Osteoblast (primary cell): ENCODE measurements around the gene ZNF576. TPM values are rescaled to one million over a fixed set of nuclear protein-coding genes. Genes with fewer than 3 reads are reported as not detected.

ENCODE experiments used
- DNase-seq: peaks from one replicate; pipeline ENCODE4 v3.0.0; 2011; ENCODE audit warnings: low spot score, mixed read lengths; ENCODE audit not compliant: insufficient read length; ENCODE audit errors: missing footprints
- H2AFZ ChIP-seq: 2 replicates; pipeline ENCODE4 v1.6.0; 2011; ENCODE audit warnings: mild to moderate bottlenecking, low read length
- H3K27ac ChIP-seq: 2 replicates; pipeline ENCODE4 v1.5.1; 2011; ENCODE audit warnings: mild to moderate bottlenecking, low read depth, low read length, moderate library complexity
- H3K27me3 ChIP-seq: 2 replicates; pipeline ENCODE4 v1.6.0; 2012; ENCODE audit warnings: mild to moderate bottlenecking, control low read depth, inconsistent platforms, low read length, moderate library complexity; ENCODE audit not compliant: insufficient read depth
- H3K36me3 ChIP-seq: 2 replicates; pipeline ENCODE4 v1.5.1; 2011; ENCODE audit warnings: mild to moderate bottlenecking, low read length, control low read depth, moderate library complexity; ENCODE audit not compliant: insufficient read depth
- H3K4me1 ChIP-seq: 2 replicates; pipeline ENCODE4 v1.5.1; 2011; ENCODE audit warnings: mild to moderate bottlenecking, low read length, control low read depth, moderate library complexity; ENCODE audit not compliant: insufficient read depth
- H3K4me2 ChIP-seq: 2 replicates; pipeline ENCODE4 v1.6.0; 2011; ENCODE audit warnings: mild to moderate bottlenecking, low read length; ENCODE audit not compliant: insufficient read depth
- H3K4me3 ChIP-seq: fragments of 200-600 bp; sonication (generic); 3 replicates; pipeline ENCODE4 v1.5.1; 2012; ENCODE audit warnings: mild to moderate bottlenecking, low read length, inconsistent platforms; ENCODE audit not compliant: insufficient read depth
- H3K79me2 ChIP-seq: 2 replicates; pipeline ENCODE4 v1.6.0; 2012; ENCODE audit warnings: mild to moderate bottlenecking, low read length, control low read depth, inconsistent platforms; ENCODE audit not compliant: insufficient read depth
- H3K9me3 ChIP-seq: 2 replicates; pipeline ENCODE4 v1.5.1; 2011; ENCODE audit warnings: low read depth, low read length, control low read depth
- H4K20me1 ChIP-seq: 2 replicates; pipeline ENCODE4 v1.6.0; 2012; ENCODE audit warnings: mild to moderate bottlenecking, low read length, control low read depth; ENCODE audit not compliant: insufficient read depth
- total RNA-seq: library from RNA; depleted of rRNA; stranded (reverse); fragments of >200 nt; gene quantifications from 2 replicates; pipeline ENCODE4 v1.2.3, GENCODE V29; 2012
- TF ChIP-seq, protein P1 (sequence below): IDR thresholded peaks from 2 replicates; pipeline ENCODE4 v1.5.1; 2011; ENCODE audit warnings: mild to moderate bottlenecking, low read depth, low read length, moderate library complexity; ENCODE audit errors: extremely low read depth

Gene ZNF576
- total RNA-seq, 1 donor, result 9.4 TPM

DNA sequence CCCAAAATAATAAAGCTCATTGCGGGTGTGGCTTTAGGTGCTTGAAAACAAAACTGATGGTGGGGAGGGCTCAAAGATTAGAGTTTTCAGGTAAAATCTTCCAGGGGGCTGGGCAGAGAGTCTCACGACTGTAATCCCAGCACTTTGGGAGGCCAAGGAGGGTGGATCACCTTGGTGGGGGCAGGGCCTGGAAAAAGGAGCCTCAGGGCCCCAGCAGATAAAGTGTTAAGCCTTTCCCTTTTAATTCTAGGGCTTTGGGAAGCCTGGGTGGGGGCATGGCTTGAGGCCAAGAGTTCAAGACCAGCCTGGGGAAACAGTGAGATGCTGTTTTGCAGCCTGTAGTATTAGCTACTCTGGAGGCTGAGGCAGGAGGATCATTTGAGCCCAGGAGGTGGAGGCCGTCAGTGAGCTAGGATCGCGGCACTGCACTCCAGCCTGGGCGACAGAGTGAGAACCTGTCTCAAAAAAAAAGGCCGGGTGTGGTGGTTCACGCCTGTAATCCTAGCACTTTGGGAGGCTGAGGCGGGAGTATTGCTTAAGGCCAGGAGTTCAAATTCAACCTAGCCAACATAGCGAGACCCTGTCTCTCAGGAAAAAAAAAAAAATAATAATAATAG, 2.2 kb upstream of the ZNF576 start:
- TF ChIP-seq, protein P1, sequence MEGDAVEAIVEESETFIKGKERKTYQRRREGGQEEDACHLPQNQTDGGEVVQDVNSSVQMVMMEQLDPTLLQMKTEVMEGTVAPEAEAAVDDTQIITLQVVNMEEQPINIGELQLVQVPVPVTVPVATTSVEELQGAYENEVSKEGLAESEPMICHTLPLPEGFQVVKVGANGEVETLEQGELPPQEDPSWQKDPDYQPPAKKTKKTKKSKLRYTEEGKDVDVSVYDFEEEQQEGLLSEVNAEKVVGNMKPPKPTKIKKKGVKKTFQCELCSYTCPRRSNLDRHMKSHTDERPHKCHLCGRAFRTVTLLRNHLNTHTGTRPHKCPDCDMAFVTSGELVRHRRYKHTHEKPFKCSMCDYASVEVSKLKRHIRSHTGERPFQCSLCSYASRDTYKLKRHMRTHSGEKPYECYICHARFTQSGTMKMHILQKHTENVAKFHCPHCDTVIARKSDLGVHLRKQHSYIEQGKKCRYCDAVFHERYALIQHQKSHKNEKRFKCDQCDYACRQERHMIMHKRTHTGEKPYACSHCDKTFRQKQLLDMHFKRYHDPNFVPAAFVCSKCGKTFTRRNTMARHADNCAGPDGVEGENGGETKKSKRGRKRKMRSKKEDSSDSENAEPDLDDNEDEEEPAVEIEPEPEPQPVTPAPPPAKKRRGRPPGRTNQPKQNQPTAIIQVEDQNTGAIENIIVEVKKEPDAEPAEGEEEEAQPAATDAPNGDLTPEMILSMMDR, result no peak
- Histone ChIP-seq H3K79me2 (peaks cover 83% of the 10 kb centered on the region), H4K20me1 (peaks cover 28% of the 10 kb centered on the region), H3K9me3 (no peaks in the 10 kb centered on the region), H3K27ac (peak overlapping the region; percentile 99), H3K27me3 (no peaks in the 10 kb centered on the region), H3K36me3 (peaks cover 48% of the 10 kb centered on the region), H3K4me2 (peak overlapping the region; percentile 96), H3K4me1 (peaks cover 26% of the 10 kb centered on the region), H2AFZ (no peak overlapping the region), H3K4me3 (peak overlapping the region; percentile 85)
- peak; percentile 13 for DNase-seq

DNA sequence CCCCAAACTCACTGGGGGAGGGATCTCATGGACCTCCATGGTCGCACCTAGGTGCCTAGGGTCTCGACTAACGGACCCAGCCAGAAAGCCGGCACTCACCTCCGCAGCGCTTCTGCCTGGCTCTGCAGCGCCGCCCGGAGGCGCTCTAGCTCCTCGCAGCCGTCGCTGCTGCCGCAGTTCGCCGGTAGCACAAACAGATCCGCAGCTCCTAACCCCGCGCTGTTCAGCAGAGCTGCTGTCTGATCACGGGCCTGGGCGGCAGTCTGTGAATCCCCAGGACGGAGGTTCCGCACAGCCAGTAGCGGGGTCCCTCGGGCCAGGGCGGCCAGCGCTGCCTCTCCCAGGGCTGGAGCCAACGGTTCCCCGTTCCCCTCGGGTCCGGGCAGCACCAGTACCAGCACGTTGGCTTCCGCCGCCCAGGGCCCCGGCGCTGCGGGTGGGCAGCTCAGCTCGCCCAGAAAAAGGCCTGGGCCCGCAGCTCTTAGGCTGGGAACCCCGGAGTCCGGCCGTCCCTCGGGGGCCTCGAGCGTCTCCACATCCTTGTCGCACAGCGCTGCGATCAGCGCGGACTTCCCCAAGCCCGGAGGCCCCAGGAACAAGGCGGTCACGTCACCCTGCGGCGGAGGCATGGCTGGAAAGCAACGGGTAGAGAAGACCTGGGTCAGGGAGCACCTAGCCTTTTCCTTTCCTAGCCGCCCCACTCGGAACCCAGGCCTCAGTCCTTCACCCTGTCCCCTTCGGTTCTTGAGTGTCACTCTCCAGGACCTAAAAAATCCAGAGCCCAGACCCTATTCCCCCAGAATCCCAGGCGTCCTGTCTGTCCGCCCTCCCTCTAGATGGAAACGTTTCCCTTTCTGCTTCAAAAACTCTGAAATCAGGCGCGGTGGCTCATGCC, 1.4 kb upstream of the ZNF576 start:
- Histone ChIP-seq H2AFZ (peak overlapping the region; percentile 56), H3K36me3 (peaks cover 50% of the 10 kb centered on the region), H3K4me2 (peak overlapping the region; percentile 96), H3K27me3 (no peaks in the 10 kb centered on the region), H3K27ac (peak overlapping the region; percentile 99), H3K9me3 (no peaks in the 10 kb centered on the region), H3K4me1 (peaks cover 26% of the 10 kb centered on the region), H4K20me1 (peaks cover 28% of the 10 kb centered on the region), H3K4me3 (peak overlapping the region; percentile 85), H3K79me2 (peaks cover 86% of the 10 kb centered on the region)
- TF ChIP-seq, protein P1, result peak; percentile 83
- peak; percentile 94 for DNase-seq

DNA sequence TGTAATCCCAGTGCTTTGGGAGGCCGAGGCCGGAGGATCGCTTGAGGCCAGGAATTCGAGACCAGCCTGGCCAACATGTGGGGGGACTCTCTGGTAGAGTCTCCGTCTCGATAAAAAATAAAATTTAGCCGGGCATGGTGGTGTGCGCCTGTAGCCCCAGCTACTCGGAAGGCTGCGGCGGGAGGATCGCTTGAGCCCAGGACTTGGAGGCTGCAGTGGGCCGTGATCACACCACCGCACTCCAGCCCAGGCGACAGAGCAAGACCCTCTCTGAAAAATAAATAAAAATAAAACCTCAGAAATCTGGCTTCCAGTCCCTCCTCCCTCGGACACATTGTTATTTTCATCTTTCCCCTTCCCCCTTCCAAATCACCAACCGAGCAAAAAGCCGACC, 793 bp upstream of the ZNF576 start:
- Histone ChIP-seq H3K4me1 (peaks cover 26% of the 10 kb centered on the region), H3K9me3 (no peaks in the 10 kb centered on the region), H3K27ac (peak overlapping the region; percentile 99), H3K36me3 (peaks cover 44% of the 10 kb centered on the region), H4K20me1 (peaks cover 24% of the 10 kb centered on the region), H3K27me3 (no peaks in the 10 kb centered on the region), H3K4me3 (peak overlapping the region; percentile 85), H3K4me2 (peak overlapping the region; percentile 96), H2AFZ (peak overlapping the region; percentile 56), H3K79me2 (peaks cover 80% of the 10 kb centered on the region)
- TF ChIP-seq, protein P1, result no peak
- DNase-seq, result no peak
